Osteocyte (in vitro differentiated cells): ENCODE measurements around the gene FBXO9. TPM values are rescaled to one million over a fixed set of nuclear protein-coding genes. Genes with fewer than 3 reads are reported as not detected.

Source experiments
- DNase-seq: peaks from one replicate; pipeline ENCODE4 v3.0.0; 2021; ENCODE audit warnings: mixed read lengths; ENCODE audit not compliant: unreplicated experiment; ENCODE audit errors: extremely low spot score
- H3K27ac Mint-ChIP-seq: one replicate; pipeline ENCODE4 v1.8.0; 2021; ENCODE audit warnings: mild to moderate bottlenecking, mixed read lengths; ENCODE audit not compliant: unreplicated experiment
- H3K27me3 Mint-ChIP-seq: one replicate; pipeline ENCODE4 v1.8.0; 2021; ENCODE audit warnings: mixed read lengths; ENCODE audit not compliant: unreplicated experiment
- H3K36me3 Mint-ChIP-seq: one replicate; pipeline ENCODE4 v1.8.0; 2021; ENCODE audit warnings: mixed read lengths; ENCODE audit not compliant: unreplicated experiment
- H3K4me1 Mint-ChIP-seq: one replicate; pipeline ENCODE4 v1.8.0; 2021; ENCODE audit warnings: mixed read lengths; ENCODE audit not compliant: unreplicated experiment
- H3K4me3 Mint-ChIP-seq: one replicate; pipeline ENCODE4 v1.8.0; 2021; ENCODE audit warnings: mild to moderate bottlenecking, moderate library complexity, mixed read lengths; ENCODE audit not compliant: unreplicated experiment
- H3K9me3 Mint-ChIP-seq: one replicate; pipeline ENCODE4 v1.8.0; 2021; ENCODE audit warnings: mixed read lengths; ENCODE audit not compliant: unreplicated experiment
- CTCF ChIP-seq: fragments of 200-600 bp; sonication (generic); IDR thresholded peaks from 2 replicates; pipeline ENCODE4 v1.5.0; 2021; ENCODE audit warnings: antibody characterized with exemption, mild to moderate bottlenecking, moderate library complexity
- total RNA-seq: library from RNA; stranded (reverse); gene quantifications from 2 replicates; pipeline ENCODE4 v1.2.1, GENCODE V29; 2021

FBXO9 gene
- total RNA-seq, 1 donor from 2014 or later, result 74.8 TPM

GRCh38 chr6:53067849-53068361 lies 2.7 kb downstream of the FBXO9 start:
- no peak overlapping the region for H3K27ac Mint-ChIP-seq
- peaks cover 32% of the 10 kb centered on the region for H3K4me1 Mint-ChIP-seq
- no peaks in the 10 kb centered on the region for H3K9me3 Mint-ChIP-seq
- peaks cover 4% of the 10 kb centered on the region for H3K36me3 Mint-ChIP-seq
- no peak for DNase-seq
- H3K27me3 Mint-ChIP-seq, result no peaks in the 10 kb centered on the region
- no peak for TF ChIP-seq CTCF
- no peak overlapping the region for H3K4me3 Mint-ChIP-seq

- Mint-ChIP-seq H3K36me3 (peaks cover 18% of the 10 kb centered on the region), H3K27me3 (no peaks in the 10 kb centered on the region), H3K9me3 (no peaks in the 10 kb centered on the region), H3K27ac (no peak overlapping the region), H3K4me3 (no peak overlapping the region), H3K4me1 (peaks cover 31% of the 10 kb centered on the region)
- no peak for TF ChIP-seq CTCF
- no peak for DNase-seq
Measured at GRCh38 chr6:53069427-53069826, 4.2 kb downstream of the FBXO9 start.

GRCh38 chr6:53070806-53071205 lies 5.6 kb downstream of the FBXO9 start:
- Mint-ChIP-seq H3K27me3 (no peaks in the 10 kb centered on the region), H3K4me1 (peaks cover 29% of the 10 kb centered on the region), H3K36me3 (peaks cover 22% of the 10 kb centered on the region), H3K27ac (no peak overlapping the region), H3K4me3 (no peak overlapping the region), H3K9me3 (no peaks in the 10 kb centered on the region)
- TF ChIP-seq CTCF, result peak; percentile 24
- DNase-seq, result no peak

GRCh38 chr6:53074347-53074746 lies 9.1 kb downstream of the FBXO9 start:
- H3K4me3 Mint-ChIP-seq, result no peak overlapping the region
- no peak for TF ChIP-seq CTCF
- no peaks in the 10 kb centered on the region for H3K27me3 Mint-ChIP-seq
- no peaks in the 10 kb centered on the region for H3K9me3 Mint-ChIP-seq
- H3K4me1 Mint-ChIP-seq, result peaks cover 1% of the 10 kb centered on the region
- no peak for DNase-seq
- H3K36me3 Mint-ChIP-seq, result peaks cover 38% of the 10 kb centered on the region
- H3K27ac Mint-ChIP-seq, result no peak overlapping the region

- no peak for TF ChIP-seq CTCF
Measured at GRCh38 chr6:53080813-53081212, 15.6 kb downstream of the FBXO9 start.

More at GRCh38 chr6:53080813-53081212, 15.6 kb downstream of the FBXO9 start:
- H3K9me3 Mint-ChIP-seq, result no peaks in the 10 kb centered on the region
- peaks cover 57% of the 10 kb centered on the region for H3K36me3 Mint-ChIP-seq
- H3K4me3 Mint-ChIP-seq, result no peak overlapping the region
- no peak for DNase-seq
- H3K27me3 Mint-ChIP-seq, result no peaks in the 10 kb centered on the region
- no peak overlapping the region for H3K27ac Mint-ChIP-seq
- H3K4me1 Mint-ChIP-seq, result no peaks in the 10 kb centered on the region
